Lung (tissue), 12 donors: ENCODE results near the gene CCDC80. TPM values are rescaled to one million over a fixed set of nuclear protein-coding genes. Genes with fewer than 3 reads are reported as not detected.

Source experiments
- ATAC-seq: fragments of 200-7000 bp; cut with Tn5 transposase; one replicate; pipeline ENCODE4 v1.9.1; 2020; ENCODE audit warnings: moderate number of reproducible peaks; ENCODE audit not compliant: insufficient read depth, low FRiP score
- DNase-seq, 3 donors: peaks; one replicate each; pipeline ENCODE4 v3.0.0-alpha.2; 2013 to 2017
- H3K27ac ChIP-seq, 2 donors: one replicate each; pipeline ENCODE4 v1.5.1; 2013; ENCODE audit warnings: mild to moderate bottlenecking in 2 of 2, moderate library complexity in 2 of 2, control low read depth in 1 of 2, inconsistent platforms in 1 of 2, low read depth in 1 of 2, low read length in 1 of 2
- H3K27me3 ChIP-seq, 3 donors: one replicate each; pipeline ENCODE4 v1.5.1; 2013; ENCODE audit warnings: low read length in 2 of 3; ENCODE audit not compliant: control insufficient read depth in 3 of 3, insufficient read depth in 3 of 3
- H3K36me3 ChIP-seq, 4 donors: one replicate each; pipeline ENCODE4 v1.5.1; 2013; ENCODE audit warnings: low read length in 4 of 4, mild to moderate bottlenecking in 1 of 4, moderate library complexity in 1 of 4; ENCODE audit not compliant: control insufficient read depth in 4 of 4, insufficient read depth in 4 of 4
- H3K4me1 ChIP-seq, 5 donors: one replicate each; pipeline ENCODE4 v1.5.1; 2013; ENCODE audit warnings: low read length in 5 of 5, mild to moderate bottlenecking in 2 of 5, moderate library complexity in 1 of 5; ENCODE audit not compliant: control insufficient read depth in 5 of 5, insufficient read depth in 5 of 5
- H3K4me3 ChIP-seq: one replicate; pipeline ENCODE4 v1.5.1; 2013; ENCODE audit warnings: mild to moderate bottlenecking, control low read depth, moderate library complexity
- H3K9ac ChIP-seq, 2 donors: one replicate each; pipeline ENCODE4 v1.5.1; 2013; ENCODE audit warnings: low read length in 2 of 2, control low read depth in 1 of 2; ENCODE audit not compliant: insufficient read depth in 1 of 2
- H3K9me3 ChIP-seq, 4 donors: one replicate each; pipeline ENCODE4 v1.5.1; 2013; ENCODE audit warnings: low read length in 3 of 4, mild to moderate bottlenecking in 1 of 4, moderate library complexity in 1 of 4; ENCODE audit not compliant: control insufficient read depth in 4 of 4, insufficient read depth in 3 of 4
- WGBS, 2 donors: extraction: QIAGEN DNeasy Blood & Tissue Kit; methylation state at CpG; one replicate each; pipeline ENCODE4 v1.1.7; 2013; 5-methylcytosine and 5-hydroxymethylcytosine counted together
- polyA plus RNA-seq, 2 donors: library from polyadenylated mRNA; stranded (reverse); fragments of 200-250 nt; gene quantifications; one replicate each; pipeline ENCODE4 v1.2.1, GENCODE V29; 2013
- total RNA-seq, 2 donors: library from RNA; depleted of rRNA in 1 of 2; stranded (reverse); fragments of >200 nt in 1 of 2; gene quantifications; one replicate each; pipeline ENCODE4 v1.2.1, GENCODE V29; 2014 to 2021
- TF ChIP-seq, protein P1 (sequence below): IDR thresholded peaks from 2 replicates; pipeline ENCODE4 v1.5.1; 2012; ENCODE audit warnings: mild to moderate bottlenecking; ENCODE audit errors: control extremely low read depth, extremely low read depth
- donor health status: control.
- donor health status: control.
- donor health status: Bipolar disorder and iron deficiency.
- donor health status: healthy.
- donor health status: DM: yes; HTN: yes; CAD: no.

Gene CCDC80
- total and polyA plus RNA-seq, 4 donors = 19.0 to 63.3 (median 29.3) TPM

DNA sequence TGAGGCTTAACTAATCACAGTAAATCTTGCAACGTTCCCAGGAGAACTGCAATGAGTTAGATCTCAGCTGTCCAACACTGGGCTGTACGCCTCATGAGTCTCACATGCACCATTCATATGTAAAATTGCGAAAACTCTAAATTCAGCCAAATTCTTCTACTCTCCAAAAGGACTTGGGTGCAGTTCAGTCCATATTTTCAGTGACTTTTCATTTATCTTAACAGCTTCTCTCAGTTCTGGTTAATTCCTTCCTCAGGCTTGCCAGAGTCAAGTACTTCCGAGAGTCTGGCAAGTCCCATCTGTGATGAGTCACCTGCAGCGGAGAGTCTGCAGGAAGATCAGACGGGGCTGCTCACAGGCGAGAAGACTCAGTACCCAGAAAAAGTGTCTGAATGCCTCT is 11.5 kb downstream of the CCDC80 start:
- Histone ChIP-seq H3K9ac (no peak overlapping the region), H3K4me3 (no peak overlapping the region), H3K4me1 (peaks cover 0 to 40% (median 5%) of the 10 kb centered on the region in 5 donors), H3K9me3 (no peaks in the 10 kb centered on the region), H3K36me3 (no peaks in the 10 kb centered on the region), H3K27me3 (no peaks in the 10 kb centered on the region), H3K27ac (no peak overlapping the region)
- WGBS, 2 donors = 46 to 53% methylated on average over 7 of the region's 7 CpGs
- peak; percentile 89 for ATAC-seq
- DNase-seq = peak in 2 of 3 donors; percentile 65 to 83
- TF ChIP-seq, protein P1, sequence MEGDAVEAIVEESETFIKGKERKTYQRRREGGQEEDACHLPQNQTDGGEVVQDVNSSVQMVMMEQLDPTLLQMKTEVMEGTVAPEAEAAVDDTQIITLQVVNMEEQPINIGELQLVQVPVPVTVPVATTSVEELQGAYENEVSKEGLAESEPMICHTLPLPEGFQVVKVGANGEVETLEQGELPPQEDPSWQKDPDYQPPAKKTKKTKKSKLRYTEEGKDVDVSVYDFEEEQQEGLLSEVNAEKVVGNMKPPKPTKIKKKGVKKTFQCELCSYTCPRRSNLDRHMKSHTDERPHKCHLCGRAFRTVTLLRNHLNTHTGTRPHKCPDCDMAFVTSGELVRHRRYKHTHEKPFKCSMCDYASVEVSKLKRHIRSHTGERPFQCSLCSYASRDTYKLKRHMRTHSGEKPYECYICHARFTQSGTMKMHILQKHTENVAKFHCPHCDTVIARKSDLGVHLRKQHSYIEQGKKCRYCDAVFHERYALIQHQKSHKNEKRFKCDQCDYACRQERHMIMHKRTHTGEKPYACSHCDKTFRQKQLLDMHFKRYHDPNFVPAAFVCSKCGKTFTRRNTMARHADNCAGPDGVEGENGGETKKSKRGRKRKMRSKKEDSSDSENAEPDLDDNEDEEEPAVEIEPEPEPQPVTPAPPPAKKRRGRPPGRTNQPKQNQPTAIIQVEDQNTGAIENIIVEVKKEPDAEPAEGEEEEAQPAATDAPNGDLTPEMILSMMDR = no peak

DNA sequence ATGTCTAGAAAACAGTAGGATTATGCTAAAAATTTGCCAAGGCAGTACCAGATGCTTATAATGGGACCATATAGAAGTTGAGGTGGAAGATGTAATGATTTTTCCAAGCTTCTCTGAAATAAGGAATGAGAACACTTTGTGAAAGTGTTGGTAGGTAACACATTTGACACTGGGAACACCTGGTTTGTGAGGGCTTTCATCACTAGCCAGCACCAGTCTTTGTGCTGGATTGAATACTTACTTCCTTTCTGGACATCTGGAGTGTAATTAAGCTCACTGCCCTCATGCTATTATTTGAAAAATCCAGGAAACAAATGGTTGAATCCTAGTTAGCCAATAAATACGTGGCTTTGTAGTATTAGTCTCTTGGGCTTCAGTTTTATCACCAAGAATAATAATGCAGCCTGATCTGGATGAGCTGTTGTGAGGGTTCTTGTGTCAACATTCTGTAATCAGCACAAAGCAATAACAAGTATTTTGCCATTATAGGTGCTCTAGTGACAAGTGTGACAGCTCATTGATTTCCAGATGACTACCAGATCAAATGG is 12.9 kb downstream of the CCDC80 start:
- Histone ChIP-seq H3K4me3 (no peak overlapping the region), H3K9ac (no peak overlapping the region), H3K4me1 (peaks cover 0 to 25% (median 0%) of the 10 kb centered on the region in 5 donors), H3K9me3 (no peaks in the 10 kb centered on the region), H3K27ac (no peak overlapping the region), H3K36me3 (peaks cover 0 to 3% (median 0%) of the 10 kb centered on the region in 4 donors), H3K27me3 (no peaks in the 10 kb centered on the region)
- 47 to 63% methylated on average over 1 of the region's 1 CpG for WGBS, 2 donors
- DNase-seq = peak in 1 of 3 donors; percentile 34
- ATAC-seq = no peak
- TF ChIP-seq, protein P1 = no peak

DNA sequence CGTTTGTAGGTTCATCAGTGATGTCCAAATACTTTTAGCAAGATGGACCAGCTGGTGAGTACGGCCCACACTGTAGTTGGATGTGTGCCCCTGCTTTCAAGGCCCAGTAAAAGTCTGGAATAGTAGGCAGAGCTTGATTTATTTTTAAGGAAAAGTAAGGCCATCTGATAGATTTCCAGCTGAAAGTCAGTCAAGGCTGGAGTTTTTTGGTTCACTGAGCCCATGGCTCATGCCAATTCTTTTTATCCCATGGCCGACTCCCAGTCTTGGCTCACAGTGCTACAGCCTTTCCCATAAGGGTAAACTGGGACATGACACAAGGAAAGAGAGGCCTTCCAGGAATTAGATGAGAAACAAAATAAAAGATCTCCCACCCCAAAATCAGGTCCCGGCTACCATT is 13.5 kb downstream of the CCDC80 start:
- Histone ChIP-seq H3K27me3 (no peaks in the 10 kb centered on the region), H3K9me3 (no peaks in the 10 kb centered on the region), H3K36me3 (peaks cover 0 to 3% (median 0%) of the 10 kb centered on the region in 4 donors), H3K27ac (no peak overlapping the region), H3K9ac (no peak overlapping the region), H3K4me1 (peaks cover 0 to 20% (median 0%) of the 10 kb centered on the region in 5 donors), H3K4me3 (no peak overlapping the region)
- WGBS, 2 donors = 80 to 82% methylated on average over 4 of the region's 4 CpGs
- DNase-seq (no peak), ATAC-seq (no peak)
- TF ChIP-seq, protein P1 = no peak

DNA sequence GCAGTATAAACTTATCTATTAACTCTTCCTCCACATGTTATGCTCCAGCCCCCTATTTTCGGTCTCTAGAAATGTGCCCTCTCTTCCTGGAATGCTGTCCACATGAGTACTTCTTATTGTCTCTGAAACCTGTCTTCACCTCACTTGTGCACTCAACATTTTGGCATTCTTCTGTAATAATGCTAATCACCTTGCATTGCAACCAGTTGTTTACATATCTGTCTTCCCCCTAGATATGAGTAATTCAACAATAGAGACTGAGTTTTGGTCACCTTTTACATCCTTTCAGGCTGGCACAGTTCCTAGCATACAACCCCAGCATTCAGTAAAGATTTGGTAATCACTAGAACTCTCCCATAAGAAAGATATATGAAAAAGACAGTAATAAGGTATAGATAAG is 17.2 kb downstream of the CCDC80 start:
- peaks cover 0 to 4% (median 0%) of the 10 kb centered on the region in 5 donors for H3K4me1 ChIP-seq
- WGBS, 2 donors = 75 to 100% methylated on average over 1 of the region's 1 CpG
- H3K36me3 ChIP-seq = peaks cover 0 to 9% (median 0%) of the 10 kb centered on the region in 4 donors
- no peak overlapping the region for H3K27ac ChIP-seq
- ATAC-seq (no peak), DNase-seq (no peak)
- no peaks in the 10 kb centered on the region for H3K27me3 ChIP-seq
- no peak overlapping the region for H3K9ac ChIP-seq
- peaks cover 0 to 3% (median 0%) of the 10 kb centered on the region in 4 donors for H3K9me3 ChIP-seq
- no peak overlapping the region for H3K4me3 ChIP-seq
- TF ChIP-seq, protein P1 = no peak
